ENCODE measurements around the gene RRN3. TPM values are rescaled to one million over a fixed set of nuclear protein-coding genes. Genes with fewer than 3 reads are reported as not detected.
"Not testable (repeated sequence)": the region's sequence is repeated elsewhere in the genome, so short reads cannot be mapped to it uniquely, and the experiment has no call there.

Gene RRN3
- total RNA-seq, 2 experiments from 2014 or later: 38.4 to 42.9 TPM

GRCh38 chr16:15132719-15133428, 38.8 kb upstream of the RRN3 start:
- H3K27ac Mint-ChIP-seq; H3K4me3 Mint-ChIP-seq; POLR2A ChIA-PET; H3K36me3 Mint-ChIP-seq (ENCODE audit: low read depth); H3K9me3 ChIP-seq (ENCODE audit: control insufficient read depth in 1 of 2, insufficient read depth in 1 of 2, low read length in 2 of 2); H3K36me3 ChIP-seq (ENCODE audit: insufficient read depth, low read length); H3K9me3 Mint-ChIP-seq; DNase-seq; intact Hi-C loops (cut with DNase I, micrococcal nuclease); H3K27me3 Mint-ChIP-seq; H3K4me1 ChIP-seq (ENCODE audit: insufficient read depth, low read length); H3K4me1 Mint-ChIP-seq (ENCODE audit: low read depth); ATAC-seq (ENCODE audit: poor library complexity); H3K4me3 ChIP-seq (ENCODE audit: low read length); CTCF ChIA-PET; H3K27ac ChIP-seq (ENCODE audit: low read depth in 1 of 2, low read length in 2 of 2); H3K27me3 ChIP-seq (ENCODE audit: control insufficient read depth in 1 of 2, insufficient read depth in 2 of 2, low read length in 2 of 2): not testable (repeated sequence)

DNA sequence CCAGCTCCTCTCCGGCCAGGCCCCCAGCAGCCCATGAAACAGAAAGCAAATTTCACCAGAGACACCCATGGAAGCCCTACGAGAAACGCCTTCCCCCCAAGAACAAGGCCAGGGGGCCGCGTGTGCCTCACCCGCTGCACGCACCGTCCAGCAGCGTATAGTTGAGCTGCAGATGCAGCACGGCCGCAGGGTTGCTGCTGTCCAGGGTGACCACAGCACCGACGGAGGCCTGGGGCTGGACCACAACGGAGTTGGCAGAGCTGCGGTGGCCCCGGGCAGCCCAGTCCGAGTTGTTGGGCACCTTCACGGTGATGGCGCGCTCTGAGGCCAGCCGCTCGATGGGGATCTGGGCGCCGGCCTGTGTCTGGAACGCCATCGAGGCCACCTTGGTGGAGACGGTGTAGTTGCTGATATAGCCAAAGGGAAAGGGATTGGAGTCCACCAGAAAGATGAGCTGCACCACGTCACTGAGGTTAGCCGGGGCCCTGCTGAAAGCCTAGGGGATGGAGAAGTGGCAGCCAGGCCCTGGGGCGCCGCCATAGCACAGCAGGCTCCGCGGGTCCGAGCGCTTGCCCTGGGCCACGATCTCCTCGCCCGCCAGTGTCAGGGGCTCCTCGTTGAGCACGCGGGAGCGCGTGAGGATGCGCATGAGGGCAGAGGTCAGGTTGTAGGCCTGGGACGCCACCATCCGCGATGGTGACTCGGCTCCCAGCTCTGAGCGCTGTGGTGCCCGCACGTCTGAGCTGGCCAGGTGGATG, 37.0 kb upstream of the RRN3 start:
- H3K4me3 ChIP-seq (ENCODE audit: low read length); H3K9me3 Mint-ChIP-seq; H3K36me3 Mint-ChIP-seq (ENCODE audit: low read depth); H3K4me3 Mint-ChIP-seq; H3K27me3 ChIP-seq (ENCODE audit: control insufficient read depth in 1 of 2, insufficient read depth in 2 of 2, low read length in 2 of 2); DNase-seq; H3K9me3 ChIP-seq (ENCODE audit: control insufficient read depth in 1 of 2, insufficient read depth in 1 of 2, low read length in 2 of 2); CTCF ChIA-PET; H3K27me3 Mint-ChIP-seq; H3K27ac ChIP-seq (ENCODE audit: low read depth in 1 of 2, low read length in 2 of 2); ATAC-seq (ENCODE audit: poor library complexity); H3K4me1 ChIP-seq (ENCODE audit: insufficient read depth, low read length); POLR2A ChIA-PET; H3K4me1 Mint-ChIP-seq (ENCODE audit: low read depth); H3K27ac Mint-ChIP-seq; H3K36me3 ChIP-seq (ENCODE audit: insufficient read depth, low read length); intact Hi-C loops (cut with DNase I, micrococcal nuclease): not testable (repeated sequence)

- H3K4me1 Mint-ChIP-seq (ENCODE audit: low read depth); H3K4me3 Mint-ChIP-seq; H3K4me3 ChIP-seq (ENCODE audit: low read length); intact Hi-C loops (cut with DNase I, micrococcal nuclease); H3K36me3 ChIP-seq (ENCODE audit: insufficient read depth, low read length); H3K27me3 Mint-ChIP-seq; H3K36me3 Mint-ChIP-seq (ENCODE audit: low read depth); H3K9me3 ChIP-seq (ENCODE audit: control insufficient read depth in 1 of 2, insufficient read depth in 1 of 2, low read length in 2 of 2); CTCF ChIA-PET; H3K27ac Mint-ChIP-seq; H3K9me3 Mint-ChIP-seq; POLR2A ChIA-PET; ATAC-seq (ENCODE audit: poor library complexity); H3K4me1 ChIP-seq (ENCODE audit: insufficient read depth, low read length); DNase-seq; H3K27ac ChIP-seq (ENCODE audit: low read depth in 1 of 2, low read length in 2 of 2); H3K27me3 ChIP-seq (ENCODE audit: control insufficient read depth in 1 of 2, insufficient read depth in 2 of 2, low read length in 2 of 2): not testable (repeated sequence)
Observed at GRCh38 chr16:15130256-15130932, 36.3 kb upstream of the RRN3 start.

DNA sequence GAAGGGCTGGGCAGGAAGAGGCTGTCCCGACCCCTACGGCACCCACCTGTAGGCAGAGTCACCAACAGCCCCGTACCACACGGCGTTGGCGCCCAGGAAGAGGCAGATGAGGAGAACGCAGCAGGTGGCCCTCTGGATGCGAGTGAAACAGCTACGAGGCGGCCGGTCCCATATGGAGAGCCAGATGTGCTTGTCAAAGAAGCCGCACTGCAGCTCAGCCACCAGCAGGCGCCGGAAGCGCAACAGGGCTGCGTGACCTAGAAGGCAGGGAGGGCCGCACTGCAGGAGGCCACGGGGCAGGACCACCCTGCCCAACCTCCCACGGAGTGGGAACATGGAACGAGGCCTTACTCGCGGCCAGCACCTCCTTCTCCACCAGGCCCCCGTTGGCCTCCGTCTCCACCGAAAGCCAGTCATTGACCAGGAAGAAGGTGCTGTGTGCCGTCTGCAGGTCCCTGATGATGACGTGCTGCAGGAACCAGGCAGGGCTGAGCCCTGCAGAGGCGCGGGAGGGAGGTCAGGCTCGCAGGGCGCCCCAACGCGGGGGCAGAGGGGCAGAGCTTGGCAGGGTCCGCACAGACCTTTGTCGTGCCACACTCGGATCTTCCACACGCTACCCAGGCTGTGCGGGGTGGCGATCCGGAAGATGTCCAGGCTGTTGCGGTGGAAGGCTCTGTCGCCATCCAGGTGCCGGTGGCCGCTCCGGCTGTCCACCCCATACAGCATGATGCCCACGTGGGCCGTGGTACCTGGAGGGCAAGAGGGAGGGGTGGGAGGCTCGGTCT, 33.8 kb upstream of the RRN3 start:
- H3K4me3 Mint-ChIP-seq; ATAC-seq (ENCODE audit: poor library complexity); H3K9me3 Mint-ChIP-seq; DNase-seq; H3K27me3 Mint-ChIP-seq; H3K27ac Mint-ChIP-seq; H3K36me3 Mint-ChIP-seq (ENCODE audit: low read depth); H3K36me3 ChIP-seq (ENCODE audit: insufficient read depth, low read length); H3K27me3 ChIP-seq (ENCODE audit: control insufficient read depth in 1 of 2, insufficient read depth in 2 of 2, low read length in 2 of 2); H3K27ac ChIP-seq (ENCODE audit: low read depth in 1 of 2, low read length in 2 of 2); H3K9me3 ChIP-seq (ENCODE audit: control insufficient read depth in 1 of 2, insufficient read depth in 1 of 2, low read length in 2 of 2); H3K4me3 ChIP-seq (ENCODE audit: low read length); intact Hi-C loops (cut with DNase I, micrococcal nuclease); POLR2A ChIA-PET; H3K4me1 ChIP-seq (ENCODE audit: insufficient read depth, low read length); H3K4me1 Mint-ChIP-seq (ENCODE audit: low read depth); CTCF ChIA-PET: not testable (repeated sequence)

GRCh38 chr16:15100372-15100987, 6.4 kb upstream of the RRN3 start:
- DNase-seq; POLR2A ChIA-PET; H3K27me3 ChIP-seq (ENCODE audit: control insufficient read depth in 1 of 2, insufficient read depth in 2 of 2, low read length in 2 of 2); H3K36me3 ChIP-seq (ENCODE audit: insufficient read depth, low read length); H3K27me3 Mint-ChIP-seq; H3K4me3 Mint-ChIP-seq; CTCF ChIA-PET; H3K36me3 Mint-ChIP-seq (ENCODE audit: low read depth); H3K9me3 Mint-ChIP-seq; intact Hi-C loops (cut with DNase I, micrococcal nuclease); H3K27ac Mint-ChIP-seq; H3K4me3 ChIP-seq (ENCODE audit: low read length); H3K9me3 ChIP-seq (ENCODE audit: control insufficient read depth in 1 of 2, insufficient read depth in 1 of 2, low read length in 2 of 2); H3K4me1 ChIP-seq (ENCODE audit: insufficient read depth, low read length); ATAC-seq (ENCODE audit: poor library complexity); H3K27ac ChIP-seq (ENCODE audit: low read depth in 1 of 2, low read length in 2 of 2); H3K4me1 Mint-ChIP-seq (ENCODE audit: low read depth): not testable (repeated sequence)

DNA sequence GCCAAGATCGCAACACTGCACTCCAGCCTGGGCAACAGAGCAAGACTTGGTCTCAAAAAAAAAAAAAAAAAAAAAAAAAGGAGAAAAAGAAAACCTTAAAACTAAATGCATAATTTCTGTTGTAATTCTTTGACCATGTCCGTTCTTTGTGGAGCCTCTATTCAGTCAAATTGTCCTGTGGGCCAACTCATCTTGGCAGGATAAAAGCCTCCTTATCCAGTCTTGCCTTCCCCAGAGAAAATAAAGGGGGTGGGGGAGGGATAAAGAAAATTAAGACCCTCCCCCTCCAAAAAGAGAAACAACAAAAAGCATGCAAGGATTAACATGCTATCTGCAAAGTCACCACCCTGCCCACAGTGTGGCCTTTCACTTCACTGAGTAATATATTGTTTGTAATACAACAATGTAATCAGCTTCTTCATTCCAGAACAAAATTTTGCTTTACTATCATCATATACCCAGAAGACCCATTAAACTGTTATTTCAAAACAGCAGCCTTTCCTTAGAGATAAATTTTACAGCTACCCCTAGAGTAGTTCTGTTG, 5.4 kb upstream of the RRN3 start:
- H3K27me3 ChIP-seq (ENCODE audit: control insufficient read depth in 1 of 2, insufficient read depth in 2 of 2, low read length in 2 of 2); H3K9me3 ChIP-seq (ENCODE audit: control insufficient read depth in 1 of 2, insufficient read depth in 1 of 2, low read length in 2 of 2); H3K4me3 Mint-ChIP-seq; H3K27ac Mint-ChIP-seq; H3K27me3 Mint-ChIP-seq; CTCF ChIA-PET; H3K4me1 Mint-ChIP-seq (ENCODE audit: low read depth); ATAC-seq (ENCODE audit: poor library complexity); H3K4me3 ChIP-seq (ENCODE audit: low read length); POLR2A ChIA-PET; intact Hi-C loops (cut with DNase I, micrococcal nuclease); DNase-seq; H3K36me3 ChIP-seq (ENCODE audit: insufficient read depth, low read length); H3K4me1 ChIP-seq (ENCODE audit: insufficient read depth, low read length); H3K36me3 Mint-ChIP-seq (ENCODE audit: low read depth); H3K9me3 Mint-ChIP-seq; H3K27ac ChIP-seq (ENCODE audit: low read depth in 1 of 2, low read length in 2 of 2): not testable (repeated sequence)

All from CD4-positive, alpha-beta T cell (primary cell).